MG63 (cell line): ENCODE results near the gene DSE. TPM values are rescaled to one million over a fixed set of nuclear protein-coding genes. Genes with fewer than 3 reads are reported as not detected.

Experiments used
- total RNA-seq: library from RNA; depleted of rRNA; stranded (reverse); fragments of >200 nt; shearing (Covaris generic); gene quantifications from 2 replicates; pipeline ENCODE4 v1.2.3, GENCODE V29; 2014; ENCODE audit warnings: low replicate concordance; rRNA removed

Gene DSE
- total RNA-seq, 1 experiment from 2014 or later: 5.4 TPM

Other genes starting within 250 kb of the DSE start
- gene COL10A1, start 244.8 kb upstream of the DSE start, total RNA-seq: not detected in 2 replicates
- 6.6 and 6.8 TPM in 2 replicates for gene TSPYL4, start 116.9 kb upstream of the DSE start, total RNA-seq
- gene TSPYL1, start 91.0 kb upstream of the DSE start, total RNA-seq: 61.4 and 81.3 TPM in 2 replicates
- 0.16 and 1.7 TPM in 2 replicates for gene CALHM6, start 90.4 kb downstream of the DSE start, total RNA-seq
- 0.49 and 0.81 TPM in 2 replicates for gene CALHM5, start 140.7 kb downstream of the DSE start, total RNA-seq
- gene TRAPPC3L, start 174.7 kb downstream of the DSE start, total RNA-seq: not detected in 2 replicates
- not detected in 2 replicates for gene CALHM4, start 182.8 kb downstream of the DSE start, total RNA-seq
- gene RWDD1, start 200.6 kb downstream of the DSE start, total RNA-seq: 45.3 and 131 TPM in 2 replicates
- gene RSPH4A, start 245.5 kb downstream of the DSE start, total RNA-seq: 0.20 TPM in 1 of 2 replicates, not detected in the other